SK-N-SH treated with all-trans-retinoic acid at 6 μM for 48 hours (cell line): ENCODE measurements around the gene YTHDC1.

Source experiments
- CREB5 ChIP-seq: fragments of 250-450 bp; sonication (Bioruptor Pico); IDR thresholded peaks from 2 replicates; pipeline ENCODE4 v1.5.1; 2020; ENCODE audit warnings: low read depth, mild to moderate bottlenecking, moderate library complexity
- PATZ1 ChIP-seq: fragments of 250-450 bp; sonication (Bioruptor Pico); IDR thresholded peaks from 2 replicates; pipeline ENCODE4 v1.8.0; 2020; ENCODE audit warnings: mild to moderate bottlenecking, moderate library complexity, borderline replicate concordance
- ZFP30 ChIP-seq: fragments of 450-650 bp; formaldehyde crosslinking; IDR thresholded peaks from 2 replicates; pipeline ENCODE4 v1.5.0; 2022; ENCODE audit warnings: mild to moderate bottlenecking, moderate library complexity

- TF ChIP-seq ZFP30 (no peak), PATZ1 (no peak), CREB5 (CRISPR knock-in tag) (no peak)
These were observed at the start of gene YTHDC1 for GRCh38 chr4:68349649-68350360.
